H1 (cell line): ENCODE measurements around the gene TMPO. TPM values are rescaled to one million over a fixed set of nuclear protein-coding genes. Genes with fewer than 3 reads are reported as not detected.

Experiments
- CTCF ChIA-PET: fragments of 300-600 bp; sonication (Branson Sonifier 250); formaldehyde crosslinking; loops from one replicate; lab custom pipeline; 2021; ENCODE audit not compliant: partially characterized antibody; lab: Charles Lee
- POLR2A ChIA-PET: fragments of 300-600 bp; sonication (Branson Sonifier 250); formaldehyde crosslinking; loops from one replicate; lab custom pipeline; 2021; ENCODE audit warnings: inconsistent platforms; ENCODE audit not compliant: partially characterized antibody; lab: Charles Lee
- DNase-seq, 2 experiments: peaks; one replicate each; pipeline versions ENCODE4 v3.0.0 to v3.0.0-alpha.2; 2010 to 2022; ENCODE audit warnings: low spot score in 2 of 2, low read depth in 1 of 2, mixed read lengths in 1 of 2
- FAIRE-seq: peaks from 2 replicates; lab custom pipeline; 2011; peaks lifted over from hg19 to GRCh38; lab: Jason Lieb, UNC
- H2AFZ ChIP-seq: 2 replicates; pipeline ENCODE4 v1.8.1; 2012; ENCODE audit warnings: low read length, inconsistent platforms
- H2AK5ac ChIP-seq: 2 replicates; pipeline ENCODE4 v1.6.1; 2013; ENCODE audit warnings: low read depth, low read length
- H2BK120ac ChIP-seq: replicated peaks from 2 replicates; pipeline ENCODE3; 2013; ENCODE audit warnings: low read depth, low read length, inconsistent platforms
- H2BK12ac ChIP-seq: 2 replicates; pipeline ENCODE4 v1.6.1; 2013; ENCODE audit warnings: low read depth, low read length
- H2BK15ac ChIP-seq: 2 replicates; pipeline ENCODE4 v1.6.1; 2013; ENCODE audit warnings: low read length
- H2BK20ac ChIP-seq: 2 replicates; pipeline ENCODE4 v1.6.1; 2013; ENCODE audit warnings: low read length
- H2BK5ac ChIP-seq: 2 replicates; pipeline ENCODE4 v1.6.1; 2013; ENCODE audit warnings: low read depth, low read length
- H3K14ac ChIP-seq: 2 replicates; pipeline ENCODE4 v1.6.1; 2013; ENCODE audit warnings: inconsistent platforms; ENCODE audit not compliant: insufficient read length
- H3K18ac ChIP-seq: 2 replicates; pipeline ENCODE4 v1.6.1; 2013; ENCODE audit warnings: low read length; ENCODE audit errors: extremely low read depth
- H3K23ac ChIP-seq: 2 replicates; pipeline ENCODE4 v1.6.1; 2013; ENCODE audit warnings: inconsistent platforms; ENCODE audit not compliant: insufficient read length
- H3K23me2 ChIP-seq: 2 replicates; pipeline ENCODE4 v1.6.1; 2013; ENCODE audit warnings: low read depth, low read length
- H3K27ac ChIP-seq: 2 replicates; pipeline ENCODE4 v1.6.1; 2011; ENCODE audit warnings: low read depth, low read length, inconsistent platforms
- H3K27me3 ChIP-seq, 4 experiments: replicated peaks in 1 of 4; 1 replicate in 1 of 4; 2 replicates in 3 of 4; pipeline versions ENCODE4 v1.6.1 to v1.8.1; 2011 to 2013; ENCODE audit warnings: low read length in 3 of 4, mild to moderate bottlenecking in 3 of 4, inconsistent platforms in 2 of 4, mixed read lengths in 2 of 4, moderate library complexity in 1 of 4; ENCODE audit not compliant: control insufficient read depth in 3 of 4, insufficient read depth in 3 of 4; ENCODE audit errors: extremely low read depth in 1 of 4
- H3K36me3 ChIP-seq, 4 experiments: 2 replicates each; pipeline versions ENCODE4 v1.6.1 to v1.8.1; 2011 to 2013; ENCODE audit warnings: mild to moderate bottlenecking in 4 of 4, low read length in 3 of 4, moderate library complexity in 2 of 4, control low read depth in 1 of 4, inconsistent platforms in 1 of 4; ENCODE audit not compliant: insufficient read depth in 4 of 4, control insufficient read depth in 2 of 4
- H3K4ac ChIP-seq: replicated peaks from 2 replicates; pipeline ENCODE3; 2013; ENCODE audit warnings: low read length, low read depth, mixed read lengths, inconsistent platforms; ENCODE audit not compliant: insufficient read length
- H3K4me1 ChIP-seq, 4 experiments: replicated peaks in 1 of 4; 1 replicate in 1 of 4; 2 replicates in 3 of 4; pipeline versions ENCODE4 v1.6.1 to v1.8.1; 2011 to 2013; ENCODE audit warnings: low read length in 3 of 4, inconsistent platforms in 2 of 4, mixed read lengths in 1 of 4; ENCODE audit not compliant: insufficient read depth in 4 of 4, control insufficient read depth in 3 of 4
- H3K4me2 ChIP-seq, 2 experiments: 2 replicates each; pipeline versions ENCODE4 v1.6.1 to v1.8.1; 2011 to 2013; ENCODE audit warnings: low read depth in 2 of 2, low read length in 2 of 2, control low read depth in 1 of 2, inconsistent platforms in 1 of 2, mild to moderate bottlenecking in 1 of 2; ENCODE audit not compliant: insufficient read depth in 1 of 2
- H3K4me3 ChIP-seq, 4 experiments: fragments of 200-600, 300-600 bp in 1 of 4; sonication (generic), shearing (Covaris generic), sonication (Bioruptor Twin) in 1 of 4; 2 replicates each; pipeline versions ENCODE4 v1.5.1 to v1.8.1; 2011 to 2016; ENCODE audit warnings: low read length in 4 of 4, low read depth in 3 of 4, control low read depth in 2 of 4, inconsistent platforms in 2 of 4, mild to moderate bottlenecking in 2 of 4, mixed read lengths in 1 of 4, moderate library complexity in 1 of 4; ENCODE audit not compliant: insufficient read depth in 2 of 4; ENCODE audit errors: extremely low read depth in 1 of 4
- H3K56ac ChIP-seq: replicated peaks from 2 replicates; pipeline ENCODE3; 2013; ENCODE audit warnings: low read depth, mild to moderate bottlenecking, mixed read lengths, low read length, inconsistent platforms; ENCODE audit not compliant: insufficient read length
- H3K79me1 ChIP-seq: 2 replicates; pipeline ENCODE4 v1.6.1; 2013; ENCODE audit warnings: low read depth, low read length, control low read depth
- H3K79me2 ChIP-seq, 2 experiments: 2 replicates each; pipeline versions ENCODE4 v1.6.1 to v1.8.1; 2012 to 2013; ENCODE audit warnings: low read length in 2 of 2, mild to moderate bottlenecking in 2 of 2, inconsistent platforms in 1 of 2; ENCODE audit not compliant: insufficient read depth in 2 of 2, control insufficient read depth in 1 of 2
- H3K9ac ChIP-seq, 4 experiments: replicated peaks in 1 of 4; 1 replicate in 1 of 4; 2 replicates in 3 of 4; pipeline versions ENCODE4 v1.6.1 to v1.8.1; 2011 to 2013; ENCODE audit warnings: low read depth in 3 of 4, low read length in 3 of 4, control low read depth in 2 of 4, mild to moderate bottlenecking in 2 of 4, moderate library complexity in 2 of 4, inconsistent platforms in 1 of 4; ENCODE audit errors: extremely low read depth in 1 of 4
- H3K9me3 ChIP-seq, 2 experiments: 2 replicates each; pipeline versions ENCODE4 v1.6.1 to v1.8.1; 2012 to 2013; ENCODE audit warnings: mild to moderate bottlenecking in 2 of 2, moderate library complexity in 2 of 2, control low read depth in 1 of 2, inconsistent platforms in 1 of 2, low read depth in 1 of 2, low read length in 1 of 2, mixed read lengths in 1 of 2; ENCODE audit not compliant: insufficient read depth in 2 of 2
- H4K20me1 ChIP-seq, 2 experiments: replicated peaks in 1 of 2; 2 replicates each; pipeline versions ENCODE3 to v1.8.1; 2011 to 2013; ENCODE audit warnings: inconsistent platforms in 2 of 2, low read length in 2 of 2, mild to moderate bottlenecking in 1 of 2; ENCODE audit not compliant: insufficient read depth in 2 of 2, control insufficient read depth in 1 of 2
- H4K5ac ChIP-seq: 2 replicates; pipeline ENCODE4 v1.6.1; 2013; ENCODE audit warnings: low read length, low read depth, mixed read lengths, inconsistent platforms; ENCODE audit not compliant: insufficient read length
- H4K8ac ChIP-seq: 2 replicates; pipeline ENCODE4 v1.8.0; 2013; ENCODE audit warnings: mild to moderate bottlenecking, moderate library complexity, low read length, inconsistent platforms; ENCODE audit not compliant: insufficient read depth; ENCODE audit errors: extremely low read depth
- H4K91ac ChIP-seq: replicated peaks from 2 replicates; pipeline ENCODE3; 2013; ENCODE audit warnings: low read length, mixed read lengths, inconsistent platforms; ENCODE audit not compliant: insufficient read length
- CBX5 ChIP-seq: fragments of 300-800, 300-1000 bp; sonication (generic); IDR thresholded peaks from 2 replicates; pipeline ENCODE4 v1.7.1; 2016; ENCODE audit warnings: antibody characterized with exemption, low read length, low read depth
- CBX8 ChIP-seq: fragments of 300-800, 300-1000 bp; sonication (generic); IDR thresholded peaks from 2 replicates; pipeline ENCODE4 v1.7.1; 2016; ENCODE audit warnings: low read depth, low read length, borderline replicate concordance
- CTBP2 ChIP-seq: IDR thresholded peaks from 2 replicates; pipeline ENCODE4 v1.7.0; 2011; ENCODE audit warnings: borderline replicate concordance, mild to moderate bottlenecking, moderate library complexity, mixed read lengths, low read length; ENCODE audit not compliant: insufficient read depth, insufficient read length
- KDM4A ChIP-seq: IDR thresholded peaks from one replicate; pipeline ENCODE4 v1.7.1; 2012; ENCODE audit warnings: low read depth, mild to moderate bottlenecking, moderate library complexity, low read length, inconsistent platforms; ENCODE audit not compliant: severe bottlenecking
- PHF8 ChIP-seq: fragments of 200-600 bp; sonication (generic); conservative IDR thresholded peaks from 2 replicates; pipeline ENCODE4 v1.7.1; 2012; ENCODE audit warnings: low read depth, mild to moderate bottlenecking, inconsistent platforms, low read length, moderate library complexity
- POLR2A ChIP-seq, 2 experiments: IDR thresholded peaks; 1 replicate in 1 of 2; 2 replicates in 1 of 2; pipeline ENCODE4 v1.6.1; 2011; ENCODE audit warnings: low read depth in 2 of 2, low read length in 2 of 2, mild to moderate bottlenecking in 2 of 2; ENCODE audit errors: control extremely low read depth in 1 of 2
- RFX5 ChIP-seq: IDR thresholded peaks from 2 replicates; pipeline ENCODE4 v1.6.1; 2011; ENCODE audit warnings: low read depth, low read length, improper control_type of control experiment, borderline replicate concordance
- SIN3A ChIP-seq, 2 experiments: IDR thresholded peaks in 1 of 2; conservative IDR thresholded peaks in 1 of 2; 2 replicates each; pipeline ENCODE4 v1.6.1; 2011 to 2012; ENCODE audit warnings: low read length in 2 of 2, improper control_type of control experiment in 1 of 2, low read depth in 1 of 2, mild to moderate bottlenecking in 1 of 2
- SIX5 ChIP-seq: IDR thresholded peaks from 2 replicates; pipeline ENCODE4 v1.6.1; 2011; ENCODE audit warnings: mild to moderate bottlenecking, low read depth, low read length
- SP2 ChIP-seq: IDR thresholded peaks from 2 replicates; pipeline ENCODE4 v1.6.1; 2012; ENCODE audit warnings: mild to moderate bottlenecking, low read length, inconsistent platforms
- TCF12 ChIP-seq: IDR thresholded peaks from 2 replicates; pipeline ENCODE4 v1.6.1; 2011; ENCODE audit warnings: low read depth, mild to moderate bottlenecking, low read length
- WGBS, 2 experiments: shearing (Covaris generic) in 1 of 2; methylation state at CpG; one replicate each; pipeline versions ENCODE4 v1.1.6 to v1.1.7; 2013 to 2015; ENCODE audit warnings: low lambda C conversion rate in 2 of 2, mixed read lengths in 2 of 2, inconsistent platforms in 1 of 2, low coverage in 1 of 2, missing lambda C conversion rate in 1 of 2; ENCODE audit not compliant: insufficient replicate concordance in 2 of 2, insufficient coverage in 1 of 2, insufficient read length in 1 of 2; ENCODE audit errors: extremely low coverage in 1 of 2, missing lambda C conversion rate in 1 of 2; 5-methylcytosine and 5-hydroxymethylcytosine counted together
- polyA plus RNA-seq, 7 experiments: library from polyadenylated mRNA; depleted of rRNA in 3 of 7; stranded (reverse) in 5 of 7; unstranded in 2 of 7; fragments of >200 nt in 5 of 7; fragments of 200-250 nt in 2 of 7; gene quantifications; 1 replicate in 5 of 7; 2 replicates in 1 of 7; 4 replicates in 1 of 7; pipeline versions ENCODE4 v1.2.1 to v1.2.3, GENCODE V29; 2011 to 2013; ENCODE audit warnings: missing spikeins in 2 of 7, mixed read lengths in 2 of 7
- total RNA-seq: library from RNA; stranded (reverse); fragmentation: NEBNext Ultra II Directional; extraction: Animal tissue kit (Norgen Biotek cat#: 25700); gene quantifications from 2 replicates; pipeline ENCODE4 v1.2.1, GENCODE V29; 2021
- TF ChIP-seq, protein P1 (sequence below): IDR thresholded peaks from 2 replicates; pipeline ENCODE4 v1.6.1; 2012; ENCODE audit warnings: low read length, inconsistent platforms

Gene TMPO
- total and polyA plus RNA-seq, 2 of the 8 experiments (the other 6 are each of a cell fraction or from before 2014, with no cell fraction given) = 43.9 to 195 TPM

DNA sequence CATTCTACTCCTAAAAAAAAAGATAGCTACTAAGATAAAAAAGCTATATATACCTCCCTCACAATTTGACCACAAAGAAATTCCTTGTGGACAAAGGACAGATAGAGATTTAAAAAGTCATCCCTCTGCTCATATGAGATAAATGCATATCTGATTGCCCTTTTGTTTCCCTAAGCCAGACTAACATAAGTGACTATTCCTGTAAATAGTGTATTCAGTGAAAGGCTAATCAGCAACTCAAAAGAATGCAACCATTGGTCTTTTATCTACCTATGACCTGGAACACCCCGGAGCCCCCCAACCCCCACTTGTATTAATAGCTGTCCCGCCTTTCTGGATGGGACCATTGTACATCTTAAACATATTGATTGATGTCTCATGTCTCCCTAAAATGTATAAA, 6.3 kb upstream of the TMPO start:
- no peak overlapping the region for H3K18ac ChIP-seq
- H2BK5ac ChIP-seq = no peak overlapping the region; the same call in 1 of the 2 replicates
- H3K36me3 ChIP-seq = no peaks in the 10 kb centered on the region
- no peak overlapping the region for H2BK12ac ChIP-seq
- H3K79me2 ChIP-seq = peaks cover 0 to 12% of the 10 kb centered on the region in 2 experiments; a peak in 2 of 4 replicates
- FAIRE-seq (no peak), DNase-seq (peak in 1 of 2 experiments; percentile 41)
- H3K23ac ChIP-seq = no peak overlapping the region
- H4K5ac ChIP-seq = no peak overlapping the region
- WGBS, 2 experiments = 83% methylated on average over 2 of the region's 2 CpGs; no CpG with 5 or more reads in 1 of the 2 experiments
- no peak overlapping the region for H2BK20ac ChIP-seq
- no peak overlapping the region for H2AFZ ChIP-seq
- H2BK120ac ChIP-seq = no peak overlapping the region
- H3K23me2 ChIP-seq = peaks cover 3% of the 10 kb centered on the region; the same call in 1 of the 2 replicates
- H3K14ac ChIP-seq = no peak overlapping the region
- no peaks in the 10 kb centered on the region; the same call in 1 of the 2 replicates for H3K79me1 ChIP-seq
- no peaks in the 10 kb centered on the region for H4K20me1 ChIP-seq
- H3K9ac ChIP-seq = no peak overlapping the region
- no peaks in the 10 kb centered on the region for H3K27me3 ChIP-seq
- no peak overlapping the region for H3K27ac ChIP-seq
- no peak overlapping the region for H3K4ac ChIP-seq
- H3K4me3 ChIP-seq = no peak overlapping the region
- no peaks in the 10 kb centered on the region; a peak in 2 of 7 replicates for H3K4me1 ChIP-seq
- ChIA-PET POLR2A (interaction anchor here (0.8 to 1.7 kb wide), 6 partner anchors 8 to 85 kb away, joined by 3 to 5 read pairs (median 4); no protein-coding TSS in a partner anchor), CTCF (interaction anchor here (0.6 to 1.9 kb wide), 5 partner anchors 17 to 84 kb away, joined by 3 to 10 read pairs (median 4); no protein-coding TSS in a partner anchor)
- no peak overlapping the region for H2AK5ac ChIP-seq
- no peak overlapping the region for H4K91ac ChIP-seq
- no peak overlapping the region for H2BK15ac ChIP-seq
- no peaks in the 10 kb centered on the region for H3K9me3 ChIP-seq
- H4K8ac ChIP-seq = no peak overlapping the region
- H3K4me2 ChIP-seq = no peak overlapping the region
- H3K56ac ChIP-seq = no peak overlapping the region
- TF ChIP-seq, protein P1, sequence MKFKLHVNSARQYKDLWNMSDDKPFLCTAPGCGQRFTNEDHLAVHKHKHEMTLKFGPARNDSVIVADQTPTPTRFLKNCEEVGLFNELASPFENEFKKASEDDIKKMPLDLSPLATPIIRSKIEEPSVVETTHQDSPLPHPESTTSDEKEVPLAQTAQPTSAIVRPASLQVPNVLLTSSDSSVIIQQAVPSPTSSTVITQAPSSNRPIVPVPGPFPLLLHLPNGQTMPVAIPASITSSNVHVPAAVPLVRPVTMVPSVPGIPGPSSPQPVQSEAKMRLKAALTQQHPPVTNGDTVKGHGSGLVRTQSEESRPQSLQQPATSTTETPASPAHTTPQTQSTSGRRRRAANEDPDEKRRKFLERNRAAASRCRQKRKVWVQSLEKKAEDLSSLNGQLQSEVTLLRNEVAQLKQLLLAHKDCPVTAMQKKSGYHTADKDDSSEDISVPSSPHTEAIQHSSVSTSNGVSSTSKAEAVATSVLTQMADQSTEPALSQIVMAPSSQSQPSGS = no peak
- no peak for TF ChIP-seq SIX5
- no peak for TF ChIP-seq RFX5
- no peak for TF ChIP-seq KDM4A
- no peak for TF ChIP-seq CBX5
- no peak for TF ChIP-seq SP2
- no peak for TF ChIP-seq PHF8
- no peak for TF ChIP-seq TCF12
- no peak for TF ChIP-seq SIN3A (conservative IDR thresholded peaks at IDR 0.05 in 1 of 2, IDR thresholded peaks at IDR 0.05 in 1 of 2; ENCODE audit: low read depth in 1 of 2, low read length in 2 of 2)
- no peak for TF ChIP-seq CTBP2
- no peak for TF ChIP-seq POLR2A (IDR thresholded peaks at IDR 0.05; ENCODE audit: control extremely low read depth in 1 of 2, low read depth in 2 of 2, low read length in 2 of 2)
- no peak for TF ChIP-seq CBX8
